WI38 (cell line): ENCODE results near the gene KIAA1217.

Experiments
- H3K4me3 ChIP-seq: 2 replicates; pipeline ENCODE4 v1.5.1; 2011; ENCODE audit warnings: low read depth, mild to moderate bottlenecking, control low read depth, low read length
- CTCF ChIP-seq: IDR thresholded peaks from 2 replicates; pipeline ENCODE4 v1.5.1; 2012; ENCODE audit warnings: low read depth, mild to moderate bottlenecking, control low read depth, low read length

The KIAA1217 gene

GRCh38 chr10:24241536-24242040 lies 32.6 kb downstream of the KIAA1217 start:
- no peak overlapping the region for H3K4me3 ChIP-seq
- TF ChIP-seq CTCF = no peak

- no peak for TF ChIP-seq CTCF
- H3K4me3 ChIP-seq = no peak overlapping the region
Measured at GRCh38 chr10:24242562-24242961, 33.6 kb downstream of the KIAA1217 start.

- TF ChIP-seq CTCF = no peak
- no peak overlapping the region for H3K4me3 ChIP-seq
Measured at GRCh38 chr10:24246365-24246764, 37.4 kb downstream of the KIAA1217 start.

- no peak overlapping the region for H3K4me3 ChIP-seq
- TF ChIP-seq CTCF = no peak
Measured at GRCh38 chr10:24247841-24248240, 38.9 kb downstream of the KIAA1217 start.

- no peak overlapping the region for H3K4me3 ChIP-seq
- TF ChIP-seq CTCF = no peak
Measured at GRCh38 chr10:24249829-24250415, 41.0 kb downstream of the KIAA1217 start.

GRCh38 chr10:24251547-24251946 lies 42.6 kb downstream of the KIAA1217 start:
- H3K4me3 ChIP-seq = no peak overlapping the region
- TF ChIP-seq CTCF = no peak

- no peak for TF ChIP-seq CTCF
- H3K4me3 ChIP-seq = no peak overlapping the region
Measured at GRCh38 chr10:24254180-24254579, 45.2 kb downstream of the KIAA1217 start.
